HL-60/S4 (cell line): ENCODE data around the gene TMEM201.

Source experiments
- in situ Hi-C: fragments of 300-500 bp; cut with MboI; formaldehyde crosslinking; loops from 2 replicates; pipeline ENCODE4 v1.14.3; 2022; ENCODE audit warnings: low sequenced_read_pairs

Gene TMEM201

GRCh38 chr1:9599741-9600140 is 11.0 kb downstream of the TMEM201 start:
- in situ Hi-C loops = no loop called here

DNA sequence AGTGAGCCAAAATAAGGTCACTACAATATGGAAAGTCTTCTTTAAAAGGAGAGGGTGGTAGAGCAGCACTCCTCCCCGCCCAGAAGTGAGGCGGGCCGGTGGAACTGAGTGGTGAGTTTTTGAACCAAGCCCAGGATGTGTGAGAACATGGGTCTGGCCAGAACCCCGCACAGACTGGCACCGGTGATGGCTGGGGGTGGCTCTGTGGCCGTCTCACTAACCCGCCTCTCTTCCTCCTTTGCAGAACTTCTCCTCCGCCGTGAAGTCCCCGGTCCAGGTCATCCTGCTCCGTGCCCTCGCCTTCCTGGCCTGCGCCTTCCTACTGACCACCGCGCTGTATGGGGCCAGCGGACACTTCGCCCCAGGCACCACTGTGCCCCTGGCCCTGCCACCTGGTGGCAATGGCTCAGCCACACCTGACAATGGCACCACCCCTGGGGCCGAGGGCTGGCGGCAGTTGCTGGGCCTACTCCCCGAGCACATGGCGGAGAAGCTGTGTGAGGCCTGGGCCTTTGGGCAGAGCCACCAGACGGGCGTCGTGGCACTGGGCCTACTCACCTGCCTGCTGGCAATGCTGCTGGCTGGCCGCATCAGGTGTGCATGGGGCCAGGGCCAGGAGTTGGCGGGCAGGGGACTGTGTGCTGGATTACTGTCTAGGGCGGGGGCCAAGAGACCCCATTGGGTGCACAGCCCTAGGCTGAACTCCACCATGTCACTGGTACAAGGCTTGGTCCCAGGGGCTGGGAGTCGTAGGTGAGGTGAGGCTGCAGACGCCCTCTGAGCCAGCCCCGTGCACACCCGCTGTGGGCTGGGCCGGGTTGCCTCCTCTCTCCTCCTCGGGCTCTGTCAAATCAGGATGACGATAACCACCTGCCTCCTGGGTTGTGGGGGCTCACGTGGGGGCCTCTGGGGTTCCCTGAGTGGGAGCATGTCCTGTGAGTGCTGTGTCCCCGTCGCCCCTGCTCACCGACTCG is 12.4 kb downstream of the TMEM201 start:
- in situ Hi-C loops = no loop called here

DNA sequence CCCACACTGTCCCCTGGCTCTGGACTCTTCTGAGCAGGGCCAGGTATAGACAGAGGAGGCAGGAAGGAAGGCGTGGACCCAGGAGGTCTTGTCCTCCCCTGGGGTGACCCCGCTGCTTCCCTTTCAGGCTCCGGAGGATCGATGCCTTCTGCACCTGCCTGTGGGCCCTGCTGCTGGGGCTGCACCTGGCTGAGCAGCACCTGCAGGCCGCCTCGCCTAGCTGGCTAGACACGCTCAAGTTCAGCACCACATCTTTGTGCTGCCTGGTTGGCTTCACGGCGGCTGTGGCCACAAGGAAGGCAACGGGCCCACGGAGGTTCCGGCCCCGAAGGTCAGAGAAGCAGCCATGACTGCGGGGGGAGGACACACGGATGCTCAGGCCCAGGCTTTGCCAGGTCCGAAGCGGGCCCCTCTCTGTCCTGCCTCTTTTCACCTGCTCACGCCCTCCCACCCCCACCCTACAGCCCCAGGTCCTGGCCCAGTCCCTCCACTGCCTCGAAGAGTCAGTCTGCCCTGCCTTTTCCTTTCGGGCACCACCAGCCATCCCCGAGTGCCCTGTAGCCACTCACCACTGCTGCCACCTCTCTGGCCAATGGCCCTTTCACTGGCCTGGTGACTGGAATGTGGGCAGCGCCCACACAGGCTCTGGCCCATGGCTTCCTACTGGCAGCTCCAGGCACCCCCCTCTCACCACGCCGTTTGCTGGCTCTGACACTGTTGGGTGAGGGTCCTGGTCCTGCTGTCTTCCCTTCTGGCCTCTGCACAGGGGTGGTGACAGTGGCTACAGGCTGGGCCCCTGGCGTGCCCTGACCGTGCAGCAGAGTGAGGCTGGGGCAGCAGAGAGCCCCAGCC is 13.5 kb downstream of the TMEM201 start:
- in situ Hi-C loops = no loop called here

DNA sequence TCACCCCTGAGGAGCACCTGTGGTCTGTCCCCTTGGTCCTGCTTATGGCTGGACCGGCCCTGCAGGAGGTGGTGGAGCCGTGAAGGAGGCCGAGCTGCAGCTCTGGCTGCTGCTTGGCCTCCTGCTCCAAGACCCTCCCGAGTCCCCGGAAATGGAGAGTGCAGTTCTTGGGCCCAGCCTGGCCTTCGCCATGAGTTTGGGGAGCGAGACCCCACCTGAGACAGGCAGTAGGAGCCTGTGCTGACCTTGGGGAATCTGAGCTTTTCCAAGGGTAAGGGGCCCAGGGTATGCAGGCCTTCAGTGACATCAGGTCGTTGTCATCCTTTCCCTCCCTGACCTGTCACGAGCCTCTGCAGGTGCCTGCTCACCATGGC is 14.1 kb downstream of the TMEM201 start:
- in situ Hi-C loops = no loop called here

DNA sequence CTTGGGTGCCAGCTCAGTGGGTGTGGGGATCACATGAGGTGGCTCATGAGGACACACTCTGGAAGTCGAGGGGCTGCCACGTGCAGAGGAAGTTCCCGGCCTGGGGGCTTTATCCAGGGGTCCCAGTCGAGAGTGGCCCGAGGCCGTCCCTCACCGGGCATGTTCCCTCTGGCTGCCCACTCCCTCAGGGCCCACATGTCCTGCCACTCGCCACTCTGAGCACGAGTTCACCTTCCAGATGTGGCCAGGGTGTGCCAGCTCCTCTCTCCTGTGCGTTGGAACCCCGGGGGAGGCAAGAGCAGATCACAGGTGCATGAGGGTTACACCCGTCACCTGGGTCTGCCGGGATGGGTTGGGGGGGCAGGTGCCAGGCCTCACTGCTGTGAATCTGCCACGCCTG is 14.6 kb downstream of the TMEM201 start:
- in situ Hi-C loops = no loop called here

DNA sequence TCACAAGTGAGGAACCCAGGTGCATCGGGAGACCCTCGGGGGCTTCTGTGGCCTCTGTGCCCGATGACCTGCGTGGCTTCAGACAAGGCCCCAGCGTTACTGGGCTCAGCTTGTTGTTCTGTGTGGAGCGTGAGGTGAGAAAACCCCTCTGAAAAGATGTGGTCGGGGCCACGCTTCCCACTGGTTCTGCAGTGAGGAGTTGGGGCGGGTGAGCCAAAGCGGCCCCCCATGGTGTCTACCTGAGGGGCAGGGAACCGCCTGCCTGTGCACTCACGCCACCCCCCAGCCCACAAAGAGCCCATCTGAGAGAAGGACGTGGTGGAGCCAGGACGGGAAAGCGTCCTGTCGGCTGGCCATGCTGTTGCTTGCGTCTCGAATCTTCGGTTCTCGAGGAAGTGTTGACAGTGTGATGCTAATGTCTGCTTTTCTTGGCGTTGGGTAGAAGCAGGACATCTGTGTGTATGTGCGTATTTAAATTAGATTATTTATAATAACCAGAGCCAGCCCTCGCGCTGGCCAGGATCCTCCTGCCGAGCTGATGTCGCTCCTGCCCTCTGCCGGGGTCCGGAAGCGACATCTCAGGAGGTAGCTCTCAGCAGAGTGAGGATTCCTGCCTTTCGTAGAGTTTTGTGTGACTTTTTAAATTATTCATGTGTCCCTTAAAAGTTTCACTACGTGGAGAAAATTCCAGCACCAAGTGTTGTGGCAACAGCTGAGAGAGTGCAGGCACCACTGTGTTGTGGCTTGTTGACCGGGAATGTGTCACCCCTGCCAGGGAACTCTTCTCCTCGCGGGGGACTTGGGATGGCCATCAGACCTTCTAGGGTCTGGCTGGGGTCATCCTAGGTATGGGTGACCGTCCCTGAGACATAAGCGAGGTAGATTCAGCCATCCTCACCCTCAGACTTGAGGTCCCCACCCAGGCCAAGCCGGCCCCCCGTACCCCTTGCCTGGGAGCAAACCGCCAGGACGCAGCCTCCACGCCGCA is 15.3 kb downstream of the TMEM201 start:
- in situ Hi-C loops = no loop called here

- in situ Hi-C loops = no loop called here
Measured at GRCh38 chr1:9604836-9605235, 16.1 kb downstream of the TMEM201 start.

DNA sequence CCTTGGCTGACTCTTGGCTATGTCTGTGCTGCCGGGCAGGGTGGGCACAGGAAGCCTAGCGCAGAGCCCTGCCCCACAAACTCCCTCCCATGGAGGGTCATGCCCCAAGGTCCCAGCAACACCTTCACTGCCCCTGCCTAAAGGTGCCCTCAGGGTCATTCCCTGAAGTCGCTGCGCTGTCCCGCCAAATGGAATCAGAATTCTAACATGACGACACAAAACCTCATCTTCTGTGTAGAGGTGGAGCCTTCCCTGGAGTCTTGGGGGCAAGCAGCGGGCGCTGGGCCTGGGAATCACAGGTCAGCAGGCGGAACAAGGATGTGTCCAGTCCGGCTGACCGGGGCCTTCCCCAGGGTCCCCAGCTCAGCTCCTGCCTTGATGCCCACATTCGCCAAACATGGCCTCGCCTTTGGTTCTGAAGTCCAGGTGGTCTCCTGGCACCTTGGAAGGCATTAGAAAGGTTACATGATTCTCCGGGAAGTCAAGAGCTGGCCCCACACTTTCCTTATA is 17.3 kb downstream of the TMEM201 start:
- in situ Hi-C loops = no loop called here

GRCh38 chr1:9606458-9606857 is 17.7 kb downstream of the TMEM201 start:
- in situ Hi-C loops = no loop called here

GRCh38 chr1:9606948-9607347 is 18.2 kb downstream of the TMEM201 start:
- in situ Hi-C loops = no loop called here

DNA sequence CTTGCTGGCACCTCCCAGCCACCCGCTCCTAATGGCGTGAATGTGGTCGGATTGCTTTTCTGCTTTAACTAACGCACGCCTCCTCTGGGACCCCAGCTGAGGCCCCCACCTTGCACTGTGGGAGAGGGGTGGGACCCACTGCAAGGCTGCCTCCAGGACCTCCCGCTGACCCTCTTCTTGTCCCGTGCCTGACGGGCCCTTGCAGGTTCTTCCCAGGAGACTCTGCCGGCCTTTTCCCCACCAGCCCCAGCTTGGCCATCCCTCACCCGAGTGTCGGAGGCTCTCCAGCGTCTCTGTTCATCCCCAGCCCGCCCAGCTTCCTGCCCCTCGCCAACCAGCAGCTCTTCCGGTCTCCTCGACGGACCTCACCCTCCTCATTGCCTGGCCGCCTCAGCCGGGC is 18.6 kb downstream of the TMEM201 start:
- in situ Hi-C loops = no loop called here

DNA sequence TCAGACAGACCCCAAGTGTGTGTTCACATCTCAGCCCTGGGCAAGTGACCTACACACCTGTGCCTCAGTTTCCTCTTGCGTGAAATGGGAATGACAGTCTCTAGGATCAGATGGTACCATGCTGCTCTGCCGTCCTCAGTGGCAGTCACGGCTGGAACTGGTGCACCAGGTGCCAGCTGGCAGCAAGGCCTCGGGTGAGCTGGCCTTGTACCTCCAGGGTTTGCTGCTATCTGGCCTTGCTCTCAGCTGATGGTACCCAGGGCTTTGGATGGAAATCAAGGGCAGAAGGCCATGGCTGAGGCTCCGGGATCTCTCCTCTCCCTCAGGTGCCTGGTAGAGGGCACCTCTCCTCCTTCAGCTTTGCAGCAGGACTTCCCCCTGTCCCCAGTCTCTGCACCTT is 21.3 kb downstream of the TMEM201 start:
- in situ Hi-C loops = no loop called here

GRCh38 chr1:9610548-9610947 is 21.8 kb downstream of the TMEM201 start:
- in situ Hi-C loops = no loop called here

DNA sequence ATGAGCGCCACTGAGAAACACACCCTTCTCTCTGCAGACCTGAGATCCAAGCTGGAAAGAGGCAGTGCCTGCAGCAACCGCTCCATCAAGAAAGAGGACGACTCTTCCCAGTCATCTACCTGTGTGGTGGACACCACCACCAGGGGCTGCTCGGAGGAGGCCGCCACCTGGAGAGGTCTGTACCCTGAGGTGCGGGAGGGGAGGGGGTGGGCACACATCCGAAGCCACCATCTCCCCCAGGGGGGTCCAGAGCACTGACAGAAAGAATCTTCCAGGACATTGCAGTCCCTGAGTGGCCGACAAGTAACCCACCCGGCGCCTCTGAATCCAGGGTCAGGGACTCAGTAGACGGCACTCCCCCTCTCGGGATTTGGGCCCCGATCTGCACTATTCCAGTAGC is 23.0 kb downstream of the TMEM201 start:
- in situ Hi-C loops = no loop called here

DNA sequence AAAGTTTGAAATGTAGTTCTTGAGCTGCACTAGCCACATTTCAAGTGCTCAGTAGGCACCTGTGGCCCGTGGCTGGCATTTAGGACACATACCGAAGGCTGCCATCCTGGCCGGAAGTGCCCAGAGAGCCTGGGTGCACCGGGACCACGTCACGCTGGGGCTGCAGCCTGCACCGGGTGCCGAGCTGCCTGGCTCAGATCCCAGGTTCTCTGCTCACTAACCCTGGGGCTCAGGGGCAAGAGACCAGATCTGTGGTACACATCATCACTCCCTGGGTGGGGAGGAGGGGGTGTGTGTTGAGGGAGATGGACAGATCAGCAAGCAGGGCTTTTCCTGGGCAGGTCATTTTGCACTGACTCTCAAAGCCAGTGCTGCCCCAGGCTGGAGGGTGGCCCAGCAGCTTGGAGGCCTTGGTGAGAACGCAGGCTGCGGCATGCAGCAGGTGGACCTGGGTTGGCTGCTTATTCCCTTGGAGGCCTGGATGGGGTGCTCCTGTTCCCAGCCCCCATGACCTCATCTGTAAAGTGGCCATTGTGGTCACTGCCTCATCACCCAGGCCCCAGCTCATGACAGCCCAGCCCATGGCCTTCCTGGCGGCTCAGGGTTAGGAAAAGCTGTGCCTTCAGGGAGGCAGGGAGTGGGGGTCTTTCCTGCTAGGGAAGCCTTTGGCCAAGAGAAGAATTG is 23.6 kb downstream of the TMEM201 start:
- in situ Hi-C loops = no loop called here

- in situ Hi-C loops = no loop called here
Measured at GRCh38 chr1:9612871-9613624, 24.3 kb downstream of the TMEM201 start.

DNA sequence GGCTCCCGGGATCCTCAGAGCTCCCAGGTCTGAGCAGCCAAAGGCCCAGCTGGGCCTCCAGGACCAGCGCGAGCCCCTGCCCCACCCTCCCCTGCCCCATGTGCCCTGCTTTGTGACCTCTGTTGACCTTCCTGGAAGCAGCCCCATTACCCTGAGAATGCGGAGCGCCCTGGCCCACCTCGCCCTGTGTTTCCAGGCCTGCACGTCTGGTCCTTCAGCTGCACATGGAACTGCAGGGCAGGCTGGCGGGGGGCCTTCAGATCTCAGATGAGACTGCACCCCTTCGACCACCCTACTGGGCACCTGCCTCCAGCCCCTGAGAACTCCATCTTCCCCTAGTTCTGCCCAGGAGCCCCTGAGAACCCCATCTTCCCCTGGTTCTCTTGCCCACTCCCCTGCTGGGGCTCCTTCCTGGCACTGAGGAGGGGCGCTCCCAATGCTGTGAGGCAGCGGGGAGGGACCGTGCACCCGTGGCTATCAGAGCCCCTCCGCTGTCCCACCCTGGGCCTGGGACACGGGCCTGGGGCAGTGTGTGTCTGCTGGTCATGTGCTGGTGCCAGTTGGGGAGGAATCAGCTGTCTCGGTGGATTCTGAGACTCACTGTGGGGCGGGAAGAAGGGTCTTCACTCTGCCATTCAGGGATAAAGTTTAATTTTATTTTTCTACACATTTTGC is 25.1 kb downstream of the TMEM201 start:
- in situ Hi-C loops = no loop called here

- in situ Hi-C loops = no loop called here
Measured at GRCh38 chr1:9615316-9616063, 26.8 kb downstream of the TMEM201 start.
